Trophoblast cell (in vitro differentiated cells and primary cell): ENCODE data around the gene IL23R.
A peak's percentile ranks its signal among the peaks of the same experiment; 100 is the strongest.
"Not testable (repeated sequence)": the region's sequence is repeated elsewhere in the genome, so short reads cannot be mapped to it uniquely, and the experiment has no call there.

Experiments
- DNase-seq, 2 donors: peaks; one replicate each; pipeline ENCODE4 v3.0.0-alpha.2; 2016
- H2AFZ ChIP-seq: 2 replicates; pipeline ENCODE4 v1.6.1; 2013; ENCODE audit warnings: low read length, moderate library complexity, mild to moderate bottlenecking; ENCODE audit not compliant: insufficient read depth, poor library complexity
- H2AK5ac ChIP-seq: 2 replicates; pipeline ENCODE4 v1.6.1; 2013; ENCODE audit warnings: mild to moderate bottlenecking, low read length
- H2BK120ac ChIP-seq: 2 replicates; pipeline ENCODE4 v1.6.1; 2013; ENCODE audit warnings: low read length, mild to moderate bottlenecking, moderate library complexity; ENCODE audit not compliant: insufficient read depth, poor library complexity
- H2BK12ac ChIP-seq: 2 replicates; pipeline ENCODE4 v1.6.1; 2013; ENCODE audit warnings: mild to moderate bottlenecking, low read length, moderate library complexity
- H2BK5ac ChIP-seq: 2 replicates; pipeline ENCODE4 v1.6.1; 2013; ENCODE audit warnings: low read length, low read depth, moderate library complexity, mild to moderate bottlenecking; ENCODE audit not compliant: poor library complexity
- H3K14ac ChIP-seq: 2 replicates; pipeline ENCODE4 v1.6.1; 2013; ENCODE audit warnings: mild to moderate bottlenecking, low read length
- H3K18ac ChIP-seq: 2 replicates; pipeline ENCODE4 v1.6.1; 2013; ENCODE audit warnings: mild to moderate bottlenecking, low read length
- H3K23ac ChIP-seq: 2 replicates; pipeline ENCODE4 v1.6.1; 2013; ENCODE audit warnings: low read length
- H3K27ac ChIP-seq: 2 replicates; pipeline ENCODE4 v1.5.1; 2013; ENCODE audit warnings: low read depth, mild to moderate bottlenecking, inconsistent platforms, low read length, moderate library complexity
- H3K27me3 ChIP-seq: 2 replicates; pipeline ENCODE4 v1.6.1; 2013; ENCODE audit warnings: inconsistent platforms, mild to moderate bottlenecking, low read length, moderate library complexity; ENCODE audit not compliant: insufficient read depth
- H3K36me3 ChIP-seq, 2 experiments: 1 replicate in 1 of 2; 2 replicates in 1 of 2; pipeline ENCODE4 v1.6.1; 2013; ENCODE audit warnings: low read length in 2 of 2, mild to moderate bottlenecking in 2 of 2, moderate library complexity in 1 of 2; ENCODE audit not compliant: insufficient read depth in 2 of 2, control insufficient read depth in 1 of 2
- H3K4ac ChIP-seq: 2 replicates; pipeline ENCODE4 v1.6.1; 2013; ENCODE audit warnings: low read depth, mild to moderate bottlenecking, low read length, moderate library complexity
- H3K4me1 ChIP-seq, 2 experiments: 1 replicate in 1 of 2; 2 replicates in 1 of 2; pipeline ENCODE4 v1.6.1; 2013; ENCODE audit warnings: low read length in 2 of 2, mild to moderate bottlenecking in 2 of 2, moderate library complexity in 1 of 2; ENCODE audit not compliant: insufficient read depth in 2 of 2, control insufficient read depth in 1 of 2
- H3K4me2 ChIP-seq: 2 replicates; pipeline ENCODE4 v1.6.1; 2013; ENCODE audit warnings: inconsistent platforms, mild to moderate bottlenecking, low read length, moderate library complexity
- H3K4me3 ChIP-seq: 2 replicates; pipeline ENCODE4 v1.5.1; 2013; ENCODE audit warnings: mild to moderate bottlenecking, low read depth, low read length, inconsistent platforms
- H3K79me1 ChIP-seq: one replicate; pipeline ENCODE4 v1.6.1; 2013; ENCODE audit warnings: low read length
- H3K79me2 ChIP-seq: 2 replicates; pipeline ENCODE4 v1.6.1; 2013; ENCODE audit warnings: low read length, mild to moderate bottlenecking; ENCODE audit not compliant: control insufficient read depth, insufficient read depth, poor library complexity
- H3K9ac ChIP-seq: 2 replicates; pipeline ENCODE4 v1.6.1; 2013; ENCODE audit warnings: mild to moderate bottlenecking, low read length
- H3K9me3 ChIP-seq: 2 replicates; pipeline ENCODE4 v1.6.1; 2013; ENCODE audit warnings: low read depth, mild to moderate bottlenecking, control low read depth, inconsistent platforms, low read length; ENCODE audit not compliant: insufficient read depth
- H4K12ac ChIP-seq: 2 replicates; pipeline ENCODE4 v1.6.1; 2013; ENCODE audit warnings: low read depth, mild to moderate bottlenecking, low read length, moderate library complexity
- H4K8ac ChIP-seq: 2 replicates; pipeline ENCODE4 v1.6.1; 2013; ENCODE audit warnings: low read depth, mild to moderate bottlenecking, low read length, moderate library complexity
- H4K91ac ChIP-seq: one replicate; pipeline ENCODE4 v1.6.1; 2013; ENCODE audit warnings: low read depth, mild to moderate bottlenecking, low read length, moderate library complexity
- WGBS: extraction: QIAGEN DNeasy Blood & Tissue Kit; methylation state at CpG from one replicate; pipeline ENCODE4 v1.1.7; 2013; ENCODE audit warnings: missing lambda C conversion rate; ENCODE audit not compliant: insufficient read length, insufficient coverage; ENCODE audit errors: extremely low coverage; 5-methylcytosine and 5-hydroxymethylcytosine counted together

IL23R gene

GRCh38 chr1:67147973-67148372 lies 18.3 kb upstream of the IL23R start:
- not testable (repeated sequence) for H3K23ac ChIP-seq, H3K27ac ChIP-seq, H3K27me3 ChIP-seq, DNase-seq, H3K79me1 ChIP-seq, H2BK120ac ChIP-seq, H2BK5ac ChIP-seq, H4K91ac ChIP-seq, H4K12ac ChIP-seq, H3K9ac ChIP-seq, H2AK5ac ChIP-seq, H2AFZ ChIP-seq, H3K9me3 ChIP-seq, H3K18ac ChIP-seq, H3K14ac ChIP-seq, H3K4me3 ChIP-seq, H3K4me2 ChIP-seq, H2BK12ac ChIP-seq, H3K4me1 ChIP-seq, H3K36me3 ChIP-seq, H4K8ac ChIP-seq, H3K4ac ChIP-seq, H3K79me2 ChIP-seq
- no CpG with 5 or more reads among the region's 20 CpGs for WGBS

- Histone ChIP-seq H3K14ac (no peak overlapping the region), H3K18ac (no peak overlapping the region), H3K4me3 (no peak overlapping the region), H2BK12ac (no peak overlapping the region), H4K12ac (no peak overlapping the region), H4K91ac (no peak overlapping the region), H2AK5ac (no peak overlapping the region), H3K9me3 (no peaks in the 10 kb centered on the region), H3K27me3 (no peaks in the 10 kb centered on the region), H3K79me1 (no peaks in the 10 kb centered on the region), H2BK120ac (no peak overlapping the region), H3K9ac (no peak overlapping the region), H2BK5ac (no peak overlapping the region), H3K36me3 (no peaks in the 10 kb centered on the region), H3K79me2 (no peaks in the 10 kb centered on the region), H3K4ac (no peak overlapping the region), H3K27ac (no peak overlapping the region), H2AFZ (peak overlapping the region; percentile 66), H3K23ac (no peak overlapping the region), H3K4me2 (peak overlapping the region; percentile 6), H3K4me1 (peaks cover 2 to 3% of the 10 kb centered on the region in 2 experiments), H4K8ac (peak overlapping the region; percentile 43)
- peak; percentile 26 to 56 for DNase-seq
- WGBS, result no CpG with 5 or more reads among the region's 6 CpGs
Observed at GRCh38 chr1:67148516-67149178, 17.6 kb upstream of the IL23R start.

GRCh38 chr1:67149179-67149770 lies 17.0 kb upstream of the IL23R start:
- no peak overlapping the region for H3K4me3 ChIP-seq
- no CpG with 5 or more reads among the region's 9 CpGs for WGBS
- H4K12ac ChIP-seq, result no peak overlapping the region
- no peaks in the 10 kb centered on the region for H3K79me2 ChIP-seq
- no peak overlapping the region for H2AFZ ChIP-seq
- H3K27ac ChIP-seq, result no peak overlapping the region
- no peak overlapping the region for H2BK5ac ChIP-seq
- DNase-seq, result peak; percentile 53 to 80
- no peaks in the 10 kb centered on the region for H3K79me1 ChIP-seq
- no peak overlapping the region for H3K23ac ChIP-seq
- no peak overlapping the region for H3K18ac ChIP-seq
- no peak overlapping the region for H3K4me2 ChIP-seq
- H3K14ac ChIP-seq, result no peak overlapping the region
- H3K27me3 ChIP-seq, result no peaks in the 10 kb centered on the region
- no peak overlapping the region for H3K9ac ChIP-seq
- no peaks in the 10 kb centered on the region for H3K36me3 ChIP-seq
- no peak overlapping the region for H4K8ac ChIP-seq
- no peak overlapping the region for H3K4ac ChIP-seq
- no peak overlapping the region for H2AK5ac ChIP-seq
- no peaks in the 10 kb centered on the region for H3K9me3 ChIP-seq
- no peak overlapping the region for H4K91ac ChIP-seq
- H2BK120ac ChIP-seq, result no peak overlapping the region
- H2BK12ac ChIP-seq, result no peak overlapping the region
- H3K4me1 ChIP-seq, result peaks cover 2 to 3% of the 10 kb centered on the region in 2 experiments

- H3K27me3 ChIP-seq, result no peaks in the 10 kb centered on the region
- no peaks in the 10 kb centered on the region for H3K36me3 ChIP-seq
- H3K4me3 ChIP-seq, result no peak overlapping the region
- no peak overlapping the region for H2BK5ac ChIP-seq
- H3K23ac ChIP-seq, result no peak overlapping the region
- H3K27ac ChIP-seq, result no peak overlapping the region
- WGBS, result no CpG with 5 or more reads among the region's 4 CpGs
- H3K9me3 ChIP-seq, result no peaks in the 10 kb centered on the region
- no peak overlapping the region for H3K14ac ChIP-seq
- H3K18ac ChIP-seq, result no peak overlapping the region
- H3K79me1 ChIP-seq, result no peaks in the 10 kb centered on the region
- no peak overlapping the region for H4K91ac ChIP-seq
- H3K79me2 ChIP-seq, result no peaks in the 10 kb centered on the region
- no peak overlapping the region for H4K8ac ChIP-seq
- H3K4me1 ChIP-seq, result peaks cover 2 to 3% of the 10 kb centered on the region in 2 experiments
- no peak overlapping the region for H2BK12ac ChIP-seq
- H2AFZ ChIP-seq, result no peak overlapping the region
- H2BK120ac ChIP-seq, result no peak overlapping the region
- no peak overlapping the region for H2AK5ac ChIP-seq
- no peak overlapping the region for H3K4ac ChIP-seq
- H3K4me2 ChIP-seq, result no peak overlapping the region
- no peak overlapping the region for H3K9ac ChIP-seq
- H4K12ac ChIP-seq, result no peak overlapping the region
- DNase-seq, result no peak
Observed at GRCh38 chr1:67150931-67151330, 15.3 kb upstream of the IL23R start.
